Measurements from ENCODE around the gene WDFY4. TPM values are rescaled to one million over a fixed set of nuclear protein-coding genes. Genes with fewer than 3 reads are reported as not detected.

Gene WDFY4
- total and polyA plus RNA-seq, 2 of the 13 experiments (the other 11 are each of a cell fraction or from before 2014, with no cell fraction given): not detected

- Histone ChIP-seq H3K4me2 (ENCODE audit: low read depth, low read length) (no peak overlapping the region), H3K4me3 (replicated peaks in 1 of 3; ENCODE audit: insufficient read depth in 1 of 3, low read depth in 2 of 3, low read length in 3 of 3) (no peak overlapping the region), H4K20me1 (ENCODE audit: insufficient read depth, low read length) (0 out of 2 replicates have a peak, but pooled peaks cover 2% of the 10 kb centered on the region), H3K9ac (ENCODE audit: insufficient read depth, low read depth, low read length) (no peak overlapping the region), H3K79me2 (ENCODE audit: insufficient read depth, low read length) (no peaks in the 10 kb centered on the region), H3K9me3 (ENCODE audit: low read length) (no peaks in the 10 kb centered on the region), H2AFZ (ENCODE audit: low read length) (no peak overlapping the region), H3K27ac (ENCODE audit: extremely low read length, insufficient read depth, low read length) (no peak overlapping the region), H3K36me3 (replicated peaks in 1 of 2; ENCODE audit: control insufficient read depth in 1 of 2, insufficient read depth in 2 of 2, low read length in 2 of 2) (no peaks in the 10 kb centered on the region), H3K27me3 (ENCODE audit: control insufficient read depth in 1 of 2, insufficient read depth in 2 of 2, low read length in 2 of 2) (peaks cover 0 to 11% of the 10 kb centered on the region in 2 experiments; a peak in 2 of 5 replicates), H3K4me1 (ENCODE audit: insufficient read depth, low read length) (no peaks in the 10 kb centered on the region)
- FAIRE-seq (no peak), ATAC-seq (no peak), DNase-seq (ENCODE audit: low spot score) (no peak)
- ChIA-PET CTCF (ENCODE audit: low intra/inter-chr PET ratio, low total read pairs) (no interaction called here), POLR2A (no interaction called here)
- WGBS (ENCODE audit: low lambda C conversion rate): 50% methylated on average over 6 of the region's 8 CpGs
- intact Hi-C loops (cut with micrococcal nuclease; ENCODE audit: unreplicated experiment) (no loop called here), in situ Hi-C loops (cut with HindIII; ENCODE audit: extremely low pct_ligation_motif_present, low pct_unique_long_range_greater_than_20kb) (loop anchor here (25.0 kb wide), 1 partner anchor 306 kb away; no protein-coding TSS in a partner anchor)
- TF ChIP-seq ZNF260 (CRISPR knock-in tag; IDR thresholded peaks at IDR 0.05; ENCODE audit: borderline replicate concordance, low read depth): no peak
- no peak for TF ChIP-seq TEAD2 (CRISPR knock-in tag; IDR thresholded peaks at IDR 0.05)
- no peak for TF ChIP-seq MEIS1 (CRISPR knock-in tag; IDR thresholded peaks at IDR 0.05; ENCODE audit: borderline replicate concordance)
- no peak for TF ChIP-seq SMYD3 (CRISPR knock-in tag; IDR thresholded peaks at IDR 0.05)
- TF ChIP-seq ZNF567 (CRISPR knock-in tag; IDR thresholded peaks at IDR 0.05; ENCODE audit: borderline replicate concordance): no peak
- TF ChIP-seq, protein P1, sequence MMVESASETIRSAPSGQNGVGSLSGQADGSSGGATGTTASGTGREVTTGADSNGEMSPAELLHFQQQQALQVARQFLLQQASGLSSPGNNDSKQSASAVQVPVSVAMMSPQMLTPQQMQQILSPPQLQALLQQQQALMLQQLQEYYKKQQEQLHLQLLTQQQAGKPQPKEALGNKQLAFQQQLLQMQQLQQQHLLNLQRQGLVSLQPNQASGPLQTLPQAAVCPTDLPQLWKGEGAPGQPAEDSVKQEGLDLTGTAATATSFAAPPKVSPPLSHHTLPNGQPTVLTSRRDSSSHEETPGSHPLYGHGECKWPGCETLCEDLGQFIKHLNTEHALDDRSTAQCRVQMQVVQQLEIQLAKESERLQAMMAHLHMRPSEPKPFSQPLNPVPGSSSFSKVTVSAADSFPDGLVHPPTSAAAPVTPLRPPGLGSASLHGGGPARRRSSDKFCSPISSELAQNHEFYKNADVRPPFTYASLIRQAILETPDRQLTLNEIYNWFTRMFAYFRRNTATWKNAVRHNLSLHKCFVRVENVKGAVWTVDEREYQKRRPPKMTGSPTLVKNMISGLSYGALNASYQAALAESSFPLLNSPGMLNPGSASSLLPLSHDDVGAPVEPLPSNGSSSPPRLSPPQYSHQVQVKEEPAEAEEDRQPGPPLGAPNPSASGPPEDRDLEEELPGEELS (CRISPR knock-in tag; IDR thresholded peaks at IDR 0.05): no peak
- TF ChIP-seq POLR2AphosphoS5 (IDR thresholded peaks at IDR 0.05; ENCODE audit: low read depth, low read length): no peak
- TF ChIP-seq ZNF775 (CRISPR knock-in tag; IDR thresholded peaks at IDR 0.05; ENCODE audit: borderline replicate concordance): no peak
- no peak for TF ChIP-seq NR3C1 (CRISPR knock-in tag; IDR thresholded peaks at IDR 0.05)
- no peak for TF ChIP-seq HOMEZ (CRISPR knock-in tag; IDR thresholded peaks at IDR 0.05; ENCODE audit: low read depth)
- no peak for TF ChIP-seq MTA3 (CRISPR knock-in tag; IDR thresholded peaks at IDR 0.05)
- TF ChIP-seq NCOA1 (CRISPR knock-in tag; IDR thresholded peaks at IDR 0.05): no peak
- no peak for TF ChIP-seq ZNF431 (CRISPR knock-in tag; IDR thresholded peaks at IDR 0.05; ENCODE audit: borderline replicate concordance, low read depth)
- no TSS peak for BruUV-seq (replicated peaks)
These were observed 16.6 kb upstream of the WDFY4 start for GRCh38 chr10:48667960-48668590.

Measured in HepG2 (cell line).